ENCODE measurements around the gene APBB1IP.
"Not testable (repeated sequence)": the region's sequence is repeated elsewhere in the genome, so short reads cannot be mapped to it uniquely, and the experiment has no call there.

Gene APBB1IP

DNA sequence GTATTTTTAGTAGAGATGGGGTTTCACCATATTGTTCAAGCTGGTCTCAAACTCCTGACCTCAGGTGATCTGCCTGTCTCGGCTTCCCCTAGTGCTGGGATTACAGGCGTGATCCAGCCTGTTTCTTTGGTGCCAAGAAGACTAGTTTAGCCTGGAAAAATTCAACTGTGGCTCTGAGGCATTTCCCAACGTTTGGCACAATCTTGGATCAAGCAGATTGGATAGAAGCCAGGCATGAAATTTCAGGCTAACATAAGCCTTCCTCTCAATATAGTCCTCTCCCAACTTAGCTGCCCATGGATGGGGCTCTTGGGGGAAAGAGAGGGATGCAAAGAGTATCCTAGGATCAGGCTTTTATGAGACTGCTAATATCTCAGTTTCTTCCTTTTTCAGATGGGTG is 53.8 kb downstream of the APBB1IP start:
- DNase-seq = no peak
- in situ Hi-C loops (cut with HindIII; ENCODE audit: low pct_ligation_motif_present, low pct_unique_long_range_greater_than_20kb, low sequenced_read_pairs) = no loop called here

DNA sequence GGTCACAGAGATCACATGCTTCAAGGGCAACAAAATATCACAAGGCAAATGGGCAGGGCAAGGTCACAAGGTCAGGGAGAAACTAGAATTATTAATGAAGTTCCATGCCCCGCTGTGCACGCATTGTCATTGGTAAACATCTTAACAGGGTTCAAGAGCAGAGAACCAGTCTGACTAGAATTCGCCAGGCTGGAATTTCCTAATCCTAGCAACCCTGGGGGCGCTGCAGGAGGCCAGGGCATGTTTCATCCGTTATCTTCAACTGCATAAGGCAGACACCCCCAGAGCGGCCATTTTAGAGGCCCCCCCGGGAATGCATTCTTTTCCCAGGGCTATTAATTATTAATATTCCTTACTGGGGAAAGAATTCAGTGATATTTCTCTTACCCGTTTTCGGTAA is 54.6 kb downstream of the APBB1IP start:
- DNase-seq; in situ Hi-C loops (cut with HindIII; ENCODE audit: low pct_ligation_motif_present, low pct_unique_long_range_greater_than_20kb, low sequenced_read_pairs): not testable (repeated sequence)

DNA sequence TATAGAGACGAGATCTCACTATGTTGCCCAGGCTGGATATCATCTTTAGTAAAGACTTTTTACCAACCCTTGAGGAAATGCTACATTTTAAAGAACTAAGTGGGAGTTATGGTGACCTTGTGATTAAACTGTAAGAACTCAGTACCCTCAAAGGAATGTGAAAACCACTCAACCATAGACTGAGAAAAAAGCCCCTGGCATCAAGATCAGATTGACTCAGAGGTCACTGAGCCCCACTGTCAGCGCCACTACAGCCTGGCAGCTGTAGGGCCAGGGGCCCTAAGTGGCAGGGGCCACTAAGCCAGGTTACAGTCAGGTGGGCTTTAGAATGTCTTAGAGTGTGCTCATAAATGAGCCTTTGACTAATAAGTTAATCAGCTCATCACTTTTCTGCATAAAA is 55.9 kb downstream of the APBB1IP start:
- in situ Hi-C loops (cut with HindIII; ENCODE audit: low pct_ligation_motif_present, low pct_unique_long_range_greater_than_20kb, low sequenced_read_pairs) = no loop called here
- no peak for DNase-seq

DNA sequence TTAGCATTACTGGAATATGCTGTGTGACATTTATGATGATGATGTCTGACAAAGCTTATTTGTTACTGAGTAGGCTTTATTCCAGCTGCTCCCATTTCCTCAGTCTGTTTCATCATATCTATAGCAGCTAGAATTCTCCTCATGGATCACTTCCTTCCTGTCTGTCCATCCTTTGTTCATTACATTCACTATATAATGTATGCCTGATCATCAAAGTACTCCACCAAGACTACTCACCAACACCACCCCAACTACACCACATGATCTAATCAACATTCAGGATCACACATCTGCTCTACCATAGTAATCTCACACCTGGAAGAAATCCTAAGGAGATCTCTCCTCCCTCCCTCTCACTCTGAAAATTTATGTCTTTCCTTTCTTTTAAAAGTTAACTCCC is 61.3 kb downstream of the APBB1IP start:
- in situ Hi-C loops (cut with HindIII; ENCODE audit: low pct_ligation_motif_present, low pct_unique_long_range_greater_than_20kb, low sequenced_read_pairs) = no loop called here
- no peak for DNase-seq

DNA sequence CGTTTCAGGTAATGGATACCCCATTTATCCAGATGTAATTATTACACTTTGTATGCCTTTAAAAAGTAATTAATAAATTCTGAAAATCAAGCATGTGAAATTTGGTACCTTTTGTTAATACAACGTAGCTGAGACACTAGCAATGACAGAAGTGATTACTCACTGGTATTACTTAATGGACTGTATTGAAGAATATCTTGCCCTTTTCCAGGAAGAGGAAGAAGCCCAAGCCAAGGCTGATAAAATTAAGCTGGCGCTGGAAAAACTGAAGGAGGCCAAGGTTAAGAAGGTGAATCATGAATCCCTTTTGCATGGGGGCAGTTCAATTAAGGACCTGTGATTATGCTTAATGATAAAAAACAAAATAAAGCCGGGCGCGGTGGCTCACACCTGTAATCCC is 64.8 kb downstream of the APBB1IP start:
- DNase-seq = no peak
- in situ Hi-C loops (cut with HindIII; ENCODE audit: low pct_ligation_motif_present, low pct_unique_long_range_greater_than_20kb, low sequenced_read_pairs) = no loop called here

DNA sequence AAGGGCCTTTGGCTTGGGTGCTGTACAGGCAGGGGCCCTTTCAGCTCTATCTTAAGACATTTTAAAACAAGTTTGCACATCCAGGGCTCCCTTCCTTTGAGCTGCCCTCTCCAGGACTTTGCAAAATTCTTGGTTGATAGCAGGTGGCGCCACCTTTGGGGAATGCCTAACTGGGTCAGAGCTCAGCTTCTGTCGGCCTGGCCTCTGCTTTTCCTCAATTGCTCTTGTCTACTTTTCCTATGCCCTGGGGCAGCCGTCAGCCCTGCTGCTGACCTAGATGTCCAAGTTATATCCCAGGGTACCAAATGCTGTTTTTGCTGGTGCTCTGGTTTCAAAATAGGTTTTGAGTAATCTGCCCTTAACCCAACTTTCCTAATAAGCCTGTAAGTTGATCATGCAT is 65.8 kb downstream of the APBB1IP start:
- in situ Hi-C loops (cut with HindIII; ENCODE audit: low pct_ligation_motif_present, low pct_unique_long_range_greater_than_20kb, low sequenced_read_pairs) = no loop called here

DNA sequence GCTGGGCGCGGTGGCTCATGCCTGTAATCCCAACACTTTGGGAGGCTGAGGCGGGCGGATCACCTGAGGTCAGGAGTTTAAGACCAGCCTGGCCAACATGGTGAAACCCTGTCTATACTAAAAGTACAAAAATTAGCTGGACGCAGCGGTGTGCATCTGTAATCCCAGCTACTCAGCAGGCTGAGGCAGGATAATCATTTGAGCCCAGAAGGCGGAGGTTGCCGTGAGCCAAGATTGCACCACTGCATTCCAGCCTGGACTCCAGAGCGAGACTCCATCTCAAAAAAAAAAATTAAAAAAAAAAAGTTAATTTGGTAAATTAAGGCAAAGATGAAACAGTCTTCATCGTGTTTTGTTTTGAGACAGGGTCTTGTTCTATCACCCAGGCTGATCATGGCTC is 66.3 kb downstream of the APBB1IP start:
- in situ Hi-C loops (cut with HindIII; ENCODE audit: low pct_ligation_motif_present, low pct_unique_long_range_greater_than_20kb, low sequenced_read_pairs); DNase-seq: not testable (repeated sequence)

More for the DNA sequence above, 65.8 kb downstream of the APBB1IP start:
- DNase-seq = no peak

DNA sequence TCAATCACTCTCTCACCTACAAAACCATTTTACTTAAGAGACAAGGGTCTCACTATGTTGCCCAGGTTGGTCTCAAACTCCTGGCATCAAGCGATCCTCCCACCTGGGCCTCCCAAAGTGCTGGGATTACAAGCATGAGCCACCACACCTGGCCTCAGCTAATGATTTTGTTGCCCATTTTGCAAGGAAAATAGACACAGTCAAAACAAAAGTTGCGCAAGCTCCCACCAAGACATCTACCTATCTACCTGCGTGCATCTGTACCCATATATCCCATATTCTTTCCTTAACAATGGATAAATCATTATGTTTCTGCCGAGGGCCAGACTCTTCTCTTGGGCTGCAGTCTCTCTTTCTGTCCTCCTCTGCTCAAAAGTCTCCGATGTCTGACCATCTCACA is 67.3 kb downstream of the APBB1IP start:
- DNase-seq = no peak
- in situ Hi-C loops (cut with HindIII; ENCODE audit: low pct_ligation_motif_present, low pct_unique_long_range_greater_than_20kb, low sequenced_read_pairs) = no loop called here

DNA sequence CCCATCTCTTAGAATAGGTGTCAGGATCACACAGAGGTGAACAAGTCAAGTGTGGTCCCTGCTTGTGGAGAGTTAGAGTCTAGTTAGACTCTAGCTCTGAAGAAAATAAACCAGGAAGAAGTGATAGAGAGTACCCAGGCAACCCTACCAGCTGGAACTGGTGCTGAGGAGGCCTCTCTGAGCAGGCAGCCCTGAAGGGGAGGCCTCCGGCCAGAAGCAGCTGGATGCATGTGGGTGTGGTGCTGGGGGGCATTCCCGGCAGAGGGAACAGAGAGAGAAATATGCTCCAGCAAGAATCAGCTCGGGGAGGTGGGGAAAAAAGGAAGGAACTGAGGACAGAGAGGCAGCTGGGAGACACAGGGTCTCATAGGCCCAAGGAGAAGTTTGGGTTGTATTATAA is 68.6 kb downstream of the APBB1IP start:
- in situ Hi-C loops (cut with HindIII; ENCODE audit: low pct_ligation_motif_present, low pct_unique_long_range_greater_than_20kb, low sequenced_read_pairs) = no loop called here
- no peak for DNase-seq

DNA sequence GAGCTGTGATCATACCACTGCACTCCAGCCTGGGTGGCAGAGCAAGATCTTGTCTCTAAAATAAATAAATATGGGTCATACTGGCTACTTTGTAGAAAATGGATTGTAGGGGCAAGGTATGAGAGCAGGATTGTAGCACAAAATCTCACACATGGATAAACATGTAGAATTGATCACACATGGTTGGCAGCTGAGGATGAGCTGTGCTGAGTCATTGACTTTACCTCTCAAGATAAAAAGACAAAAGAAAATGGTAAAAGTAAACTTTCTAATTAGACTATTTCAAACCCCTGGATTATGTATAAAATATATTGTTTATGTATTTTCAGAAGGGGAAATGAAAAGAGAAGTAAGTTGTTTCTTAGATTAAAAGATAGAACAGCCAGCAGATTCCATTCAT is 69.3 kb downstream of the APBB1IP start:
- DNase-seq = no peak
- in situ Hi-C loops (cut with HindIII; ENCODE audit: low pct_ligation_motif_present, low pct_unique_long_range_greater_than_20kb, low sequenced_read_pairs) = no loop called here

DNA sequence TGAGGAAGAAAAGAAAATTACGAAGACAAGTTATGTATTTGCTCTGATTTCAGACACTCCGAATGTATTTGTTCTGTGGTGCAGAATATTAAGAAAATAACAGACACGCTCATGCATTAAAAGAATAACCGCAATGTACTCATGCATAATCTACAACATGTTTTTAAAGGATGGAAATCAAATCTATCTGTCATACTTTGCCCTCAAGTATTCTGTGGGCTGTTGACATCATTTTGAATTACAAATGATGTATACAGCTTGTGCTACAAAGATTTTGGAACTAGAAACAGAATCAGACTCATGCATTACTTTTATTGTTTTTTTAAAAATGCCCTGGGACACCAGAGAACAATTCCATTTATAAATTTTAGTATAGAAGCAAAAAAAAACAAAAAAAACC is 69.9 kb downstream of the APBB1IP start:
- in situ Hi-C loops (cut with HindIII; ENCODE audit: low pct_ligation_motif_present, low pct_unique_long_range_greater_than_20kb, low sequenced_read_pairs) = no loop called here
- DNase-seq = no peak

DNA sequence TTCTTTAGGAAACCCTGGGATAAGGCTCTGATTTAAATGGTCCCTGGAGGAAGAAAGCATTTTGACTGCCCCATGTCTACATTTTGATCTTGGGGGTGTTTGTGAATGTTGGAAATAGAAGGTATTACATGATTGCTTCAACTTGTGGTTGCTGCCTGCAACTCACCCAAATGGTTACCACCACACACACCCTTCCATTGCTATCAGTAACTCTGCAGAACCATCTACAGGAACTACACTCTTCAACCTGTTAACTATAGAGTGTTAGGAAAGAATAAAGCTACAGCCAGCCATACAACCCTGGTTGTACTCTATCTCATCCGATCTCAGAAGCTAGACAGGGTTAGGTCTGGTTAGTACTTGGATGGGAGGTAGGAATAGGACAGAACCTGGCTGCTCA is 71.2 kb downstream of the APBB1IP start:
- in situ Hi-C loops (cut with HindIII; ENCODE audit: low pct_ligation_motif_present, low pct_unique_long_range_greater_than_20kb, low sequenced_read_pairs) = no loop called here
- no peak for DNase-seq

DNA sequence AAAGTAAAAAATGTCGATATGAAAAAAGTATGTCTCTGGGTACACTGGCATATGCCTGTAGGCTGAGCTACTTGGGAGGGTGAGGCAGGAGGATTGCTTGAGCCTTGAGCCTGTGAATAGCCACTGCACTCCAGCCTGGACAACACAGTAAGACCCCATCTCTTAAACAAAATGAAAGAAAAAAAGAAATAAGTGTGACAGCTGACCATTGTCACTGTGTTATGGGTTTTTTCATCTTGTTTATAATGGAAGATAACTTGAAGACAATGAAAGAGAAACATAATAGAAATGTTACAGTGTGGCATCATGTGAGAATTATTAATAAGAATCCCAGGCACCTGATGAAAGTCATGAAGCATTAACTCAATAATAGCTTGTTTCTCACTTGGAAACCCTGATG is 75.0 kb downstream of the APBB1IP start:
- DNase-seq = no peak
- in situ Hi-C loops (cut with HindIII; ENCODE audit: low pct_ligation_motif_present, low pct_unique_long_range_greater_than_20kb, low sequenced_read_pairs) = no loop called here

DNA sequence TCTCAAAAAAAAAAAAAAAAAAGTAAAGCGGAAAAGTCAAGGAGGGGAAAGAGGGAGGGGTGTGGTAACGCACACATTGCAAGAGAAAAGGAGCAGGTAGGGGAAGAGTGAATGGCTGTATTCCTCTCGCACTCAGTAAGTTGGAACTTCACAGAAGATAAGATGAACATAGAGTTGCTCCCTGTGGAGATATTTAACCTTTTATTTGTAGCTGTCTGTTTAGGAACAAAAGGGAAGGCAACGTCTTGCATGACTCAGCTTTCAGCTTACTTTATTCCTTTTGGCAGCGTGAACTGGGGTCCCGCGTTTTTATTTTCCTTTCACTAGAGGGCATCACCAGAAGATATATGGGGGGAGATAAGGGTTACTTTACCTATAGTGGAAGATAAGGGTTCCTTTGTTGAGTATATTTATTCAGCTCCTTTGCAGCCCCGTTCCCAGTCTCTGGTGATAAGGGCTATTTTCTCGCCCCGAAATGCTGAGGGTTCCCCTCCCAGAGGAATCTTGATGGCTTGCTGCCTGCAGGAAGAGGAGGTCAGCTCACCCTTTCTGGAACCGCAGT is 78.5 kb downstream of the APBB1IP start:
- no peak for DNase-seq

DNA sequence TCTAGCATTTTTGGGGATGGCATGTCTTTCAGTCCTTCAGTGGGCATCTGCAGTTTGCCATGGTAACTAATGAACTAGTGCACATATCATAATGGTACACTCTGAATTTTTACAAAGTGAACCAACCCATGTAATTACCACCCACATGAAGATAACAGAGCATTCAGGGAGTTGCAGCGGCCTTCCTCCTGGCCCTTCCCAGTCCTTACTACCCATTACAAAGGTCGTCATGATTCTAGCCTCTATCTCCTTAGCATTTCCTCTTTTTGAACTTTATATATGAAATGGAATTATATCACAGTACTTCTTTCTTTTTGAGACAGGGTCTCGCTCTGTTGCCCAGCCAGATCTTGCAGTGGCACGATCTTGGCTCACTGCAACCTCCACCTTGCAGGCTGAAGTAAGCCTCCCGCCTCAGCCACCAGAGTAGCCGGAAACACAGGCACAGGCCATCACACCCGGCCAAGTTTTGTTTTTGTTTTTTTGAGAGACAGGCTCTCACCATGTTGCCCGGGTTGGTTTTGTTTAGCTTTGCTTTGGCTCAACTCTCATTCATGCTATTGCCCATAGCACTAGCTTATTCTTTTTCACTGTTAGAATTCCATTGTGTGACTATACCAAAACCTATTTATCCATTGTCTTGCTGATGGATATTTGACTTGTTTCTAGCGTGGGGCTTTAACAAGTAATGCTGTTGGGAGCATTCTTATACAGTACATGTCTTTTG is 79.2 kb downstream of the APBB1IP start:
- no peak for DNase-seq
- in situ Hi-C loops (cut with HindIII; ENCODE audit: low pct_ligation_motif_present, low pct_unique_long_range_greater_than_20kb, low sequenced_read_pairs) = no loop called here

More for the DNA sequence above, 78.5 kb downstream of the APBB1IP start:
- in situ Hi-C loops (cut with HindIII; ENCODE audit: low pct_ligation_motif_present, low pct_unique_long_range_greater_than_20kb, low sequenced_read_pairs) = no loop called here

DNA sequence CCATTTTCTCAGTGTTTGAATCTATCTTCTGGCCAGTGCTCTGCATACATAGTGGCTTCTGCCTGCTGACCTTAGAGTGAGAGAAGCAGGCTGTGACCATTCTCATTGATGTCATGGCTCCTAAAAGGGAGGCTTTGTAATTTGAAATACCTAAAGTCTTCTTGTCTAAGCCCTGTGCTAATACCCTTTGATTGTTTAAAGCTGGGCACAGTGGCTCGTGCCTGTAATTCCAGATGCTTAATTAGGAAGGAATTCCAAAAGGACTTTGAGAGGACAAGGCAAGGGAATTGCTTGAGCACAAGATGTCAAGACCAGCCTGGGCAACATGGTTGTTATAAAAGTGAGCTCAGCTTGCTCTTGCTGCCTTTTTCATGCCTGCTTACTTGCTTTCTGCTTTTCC is 81.7 kb downstream of the APBB1IP start:
- no peak for DNase-seq
- in situ Hi-C loops (cut with HindIII; ENCODE audit: low pct_ligation_motif_present, low pct_unique_long_range_greater_than_20kb, low sequenced_read_pairs) = no loop called here

DNA sequence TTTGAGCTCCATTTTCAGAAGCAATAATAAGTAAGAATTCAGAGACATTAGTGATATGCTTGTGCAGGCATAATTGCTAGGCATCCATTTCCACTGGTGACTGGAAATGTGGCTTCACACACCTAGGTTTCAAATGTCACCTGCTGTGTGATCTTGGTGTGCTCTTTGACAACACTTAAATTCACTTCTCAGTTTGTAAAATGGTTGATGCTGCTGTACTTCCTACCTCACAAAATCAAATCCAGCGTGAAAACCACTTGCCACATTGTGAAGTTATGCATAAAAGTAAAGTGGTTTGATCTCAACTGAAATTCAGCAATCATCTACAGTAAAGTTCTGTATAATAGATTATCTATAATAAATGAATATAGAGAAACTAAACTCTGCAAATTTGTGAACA is 82.4 kb downstream of the APBB1IP start:
- in situ Hi-C loops (cut with HindIII; ENCODE audit: low pct_ligation_motif_present, low pct_unique_long_range_greater_than_20kb, low sequenced_read_pairs) = no loop called here
- DNase-seq = no peak

DNA sequence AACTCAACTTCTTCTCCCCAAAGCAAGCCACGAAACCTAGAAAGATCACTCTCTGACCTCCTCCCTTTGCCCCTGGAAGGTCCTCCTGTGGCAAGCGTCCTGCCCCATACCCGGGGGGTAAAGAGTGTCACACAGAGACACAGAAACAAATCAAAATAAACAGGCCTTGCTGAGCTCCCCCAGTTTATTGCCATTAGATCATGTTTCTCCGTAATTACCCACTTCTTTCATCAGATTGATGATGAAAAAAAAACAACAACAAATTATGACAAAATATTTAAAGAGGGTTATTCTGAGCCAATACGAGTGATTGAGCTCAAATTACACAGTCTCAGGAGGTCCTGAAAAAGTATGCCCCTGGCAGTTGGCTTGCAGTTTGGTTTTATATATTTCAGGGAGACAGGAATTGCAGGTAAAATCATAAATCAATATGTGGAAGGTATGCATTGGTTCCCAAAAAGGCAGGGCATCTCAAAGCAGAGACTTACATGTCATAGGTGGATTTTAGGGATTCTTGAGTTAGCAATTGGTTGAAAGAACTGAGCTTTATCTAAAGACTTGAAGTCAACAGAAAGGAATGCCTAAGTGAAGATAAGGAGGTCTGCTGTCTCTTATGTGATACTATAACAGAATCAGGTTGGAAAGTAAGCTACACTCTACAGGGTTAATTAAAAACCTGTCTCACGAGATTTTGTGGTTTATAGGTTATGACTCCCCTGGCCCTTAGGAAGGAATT is 86.2 kb downstream of the APBB1IP start:
- DNase-seq = no peak
- in situ Hi-C loops (cut with HindIII; ENCODE audit: low pct_ligation_motif_present, low pct_unique_long_range_greater_than_20kb, low sequenced_read_pairs) = no loop called here

DNA sequence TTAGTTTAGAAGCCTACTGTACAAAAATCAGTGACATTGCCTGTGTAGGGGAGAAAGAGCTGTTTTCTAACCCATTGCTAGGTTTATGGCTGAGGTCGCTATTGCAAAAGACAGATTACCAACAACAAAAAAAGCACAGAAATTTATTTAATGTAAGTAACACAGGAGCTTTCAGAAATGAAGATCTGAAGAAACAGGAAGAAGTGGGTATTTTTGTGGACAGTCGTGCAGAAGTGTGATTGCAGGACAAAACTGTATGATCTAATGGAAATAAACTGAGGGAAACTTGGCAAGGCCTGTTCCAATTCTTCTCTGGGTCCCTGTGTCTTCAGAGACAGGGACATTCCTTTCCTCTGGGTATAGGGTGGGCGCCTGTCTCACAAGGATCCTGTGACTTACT is 87.4 kb downstream of the APBB1IP start:
- in situ Hi-C loops (cut with HindIII; ENCODE audit: low pct_ligation_motif_present, low pct_unique_long_range_greater_than_20kb, low sequenced_read_pairs) = no loop called here
- no peak for DNase-seq

DNA sequence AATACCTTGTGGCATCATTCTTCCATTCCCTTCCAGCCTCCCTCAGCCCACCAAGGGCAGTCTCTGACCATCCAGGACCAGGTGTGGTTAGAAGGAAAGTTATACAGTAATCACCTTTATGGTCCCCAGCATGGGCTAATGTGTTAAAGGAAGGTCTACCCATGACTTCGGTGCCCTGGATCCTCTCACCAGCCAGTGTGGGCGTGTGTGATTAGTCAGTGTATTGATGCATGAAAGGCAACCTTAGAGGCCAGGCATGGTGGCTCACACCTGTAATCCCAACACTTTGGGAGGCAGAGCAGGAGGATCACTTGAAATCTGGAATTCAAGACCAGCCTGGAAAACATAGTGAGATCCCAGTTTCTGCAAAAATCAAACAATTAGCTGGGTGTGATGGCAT is 88.9 kb downstream of the APBB1IP start:
- no peak for DNase-seq
- in situ Hi-C loops (cut with HindIII; ENCODE audit: low pct_ligation_motif_present, low pct_unique_long_range_greater_than_20kb, low sequenced_read_pairs) = no loop called here
